Middle frontal gyrus (tissue), 1 donor: Measurements from ENCODE around the gene TRIM6.
"Not testable (repeated sequence)": the region's sequence is repeated elsewhere in the genome, so short reads cannot be mapped to it uniquely, and the experiment has no call there.

ENCODE experiments used
- DNase-seq: peaks from one replicate; pipeline ENCODE4 v3.0.0-alpha.2; 2015; ENCODE audit warnings: low spot score; ENCODE audit errors: extremely low spot score

TRIM6 gene

DNA sequence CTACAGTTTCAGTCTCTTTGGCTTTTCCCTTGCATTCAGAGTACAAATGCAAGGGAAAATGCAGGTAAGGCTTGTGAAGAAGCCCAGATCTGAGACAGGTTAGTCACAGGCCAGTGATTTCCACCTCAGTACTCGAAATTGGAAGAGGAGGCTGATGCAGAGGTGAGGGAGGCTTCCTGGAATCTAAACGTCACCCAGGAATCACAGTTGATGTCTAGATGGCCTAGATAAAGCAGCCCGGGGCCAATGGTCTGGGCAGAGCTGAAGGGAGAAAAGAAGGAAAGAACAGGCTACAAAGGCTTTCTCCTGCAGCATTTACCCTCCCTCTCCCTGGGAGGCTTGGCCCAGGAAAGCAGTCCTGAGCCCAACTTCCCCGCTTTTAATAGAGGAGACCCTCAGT, 8.5 kb downstream of the TRIM6 start:
- no peak for DNase-seq

DNA sequence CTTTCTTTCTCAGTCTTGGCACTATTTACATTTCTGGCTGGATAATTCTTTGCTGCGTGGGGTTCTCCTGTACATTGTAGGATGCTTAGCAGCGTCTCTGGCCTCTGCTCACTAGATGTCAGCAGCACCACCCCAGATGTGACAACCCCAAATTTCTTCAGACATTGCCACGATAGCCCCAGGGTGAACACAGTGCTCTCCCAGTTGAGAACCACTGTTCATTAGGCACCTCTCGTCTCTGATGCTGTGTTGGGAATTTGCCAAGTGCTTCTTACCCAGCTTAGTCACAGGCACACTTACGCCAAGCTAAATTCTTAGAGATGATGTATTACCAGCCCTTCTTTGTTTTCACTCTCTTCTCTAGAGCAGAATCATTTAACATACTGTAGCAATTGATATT, 9.4 kb downstream of the TRIM6 start:
- no peak for DNase-seq

GRCh38 chr11:5608808-5609207, 12.4 kb downstream of the TRIM6 start:
- DNase-seq: no peak

DNA sequence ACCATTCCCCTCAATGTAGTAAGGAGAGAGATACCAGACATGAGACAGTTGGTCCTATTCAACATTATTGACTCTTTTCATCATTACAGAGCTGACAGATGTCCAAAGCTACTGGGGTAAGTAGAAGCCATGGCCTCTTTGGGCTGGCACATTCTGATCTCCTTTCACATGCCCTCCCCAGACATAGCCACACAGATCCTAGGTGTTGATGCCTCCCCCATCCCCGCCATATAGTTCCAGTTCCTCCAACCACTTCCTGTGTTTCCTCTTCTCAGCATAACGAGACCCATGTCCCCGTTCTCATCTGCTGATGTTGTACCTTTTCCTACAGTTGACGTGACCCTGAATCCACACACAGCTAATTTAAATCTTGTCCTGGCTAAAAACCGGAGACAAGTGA, 14.0 kb downstream of the TRIM6 start:
- DNase-seq: no peak

DNA sequence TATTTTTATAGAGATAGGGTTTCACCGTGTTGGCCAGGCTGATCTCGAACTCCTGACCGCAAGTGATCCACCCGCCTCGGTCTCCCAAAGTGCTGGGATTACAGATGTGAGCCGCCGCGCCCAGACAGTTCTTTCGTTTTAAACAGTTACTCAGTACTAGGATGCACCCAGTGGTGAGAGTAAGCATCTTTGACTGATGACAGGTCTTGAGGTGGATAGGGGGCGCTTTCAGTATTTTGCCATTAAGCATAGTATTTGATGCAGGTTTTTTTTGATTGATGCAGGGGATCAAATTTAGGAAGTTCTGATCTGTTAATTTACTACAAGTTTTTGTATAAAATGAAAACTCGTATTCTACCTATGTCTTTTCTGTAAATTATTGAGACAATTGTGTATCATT, 15.2 kb downstream of the TRIM6 start:
- DNase-seq: no peak

GRCh38 chr11:5618807-5619206, 22.4 kb downstream of the TRIM6 start:
- no peak for DNase-seq

- no peak for DNase-seq
These were observed 24.4 kb downstream of the TRIM6 start for GRCh38 chr11:5620651-5621521.

DNA sequence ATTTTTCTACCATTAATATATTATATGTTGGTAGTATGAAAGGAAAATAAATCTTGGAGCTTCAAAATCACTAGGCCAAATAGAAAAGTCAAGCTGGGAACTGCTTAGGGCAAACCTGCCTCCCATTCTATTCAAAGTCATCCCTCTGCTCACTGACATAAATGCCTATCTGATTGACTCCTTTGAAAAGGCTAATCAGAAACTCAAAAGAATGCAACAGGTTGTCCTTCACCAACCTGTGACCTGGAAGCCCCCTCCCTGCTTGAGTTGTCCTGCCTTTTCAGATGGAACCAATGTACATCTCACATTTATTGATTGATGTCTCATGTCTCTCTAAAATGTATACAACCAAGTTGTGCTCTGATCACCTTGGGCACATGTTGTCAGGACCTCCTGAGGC, 25.1 kb downstream of the TRIM6 start:
- no peak for DNase-seq

DNA sequence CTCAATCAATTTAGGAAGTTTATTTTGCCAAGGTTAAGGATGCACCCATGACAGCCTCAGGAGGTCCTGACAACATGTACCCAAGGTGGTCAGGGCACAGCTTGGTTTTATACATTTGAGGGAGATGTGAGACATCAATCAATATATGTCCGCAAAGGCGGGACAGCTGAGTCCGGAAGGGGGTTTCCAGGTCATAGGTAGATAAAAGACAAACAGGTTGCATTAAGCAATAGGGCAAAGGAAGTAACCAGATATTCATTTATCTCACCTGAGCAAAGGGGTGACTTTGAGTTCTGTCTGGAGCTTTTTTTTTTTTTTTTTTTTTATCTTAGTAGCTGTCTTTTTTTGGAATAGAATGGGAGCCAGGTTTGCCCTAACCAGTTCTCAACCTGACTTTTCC, 26.4 kb downstream of the TRIM6 start:
- DNase-seq: no peak

DNA sequence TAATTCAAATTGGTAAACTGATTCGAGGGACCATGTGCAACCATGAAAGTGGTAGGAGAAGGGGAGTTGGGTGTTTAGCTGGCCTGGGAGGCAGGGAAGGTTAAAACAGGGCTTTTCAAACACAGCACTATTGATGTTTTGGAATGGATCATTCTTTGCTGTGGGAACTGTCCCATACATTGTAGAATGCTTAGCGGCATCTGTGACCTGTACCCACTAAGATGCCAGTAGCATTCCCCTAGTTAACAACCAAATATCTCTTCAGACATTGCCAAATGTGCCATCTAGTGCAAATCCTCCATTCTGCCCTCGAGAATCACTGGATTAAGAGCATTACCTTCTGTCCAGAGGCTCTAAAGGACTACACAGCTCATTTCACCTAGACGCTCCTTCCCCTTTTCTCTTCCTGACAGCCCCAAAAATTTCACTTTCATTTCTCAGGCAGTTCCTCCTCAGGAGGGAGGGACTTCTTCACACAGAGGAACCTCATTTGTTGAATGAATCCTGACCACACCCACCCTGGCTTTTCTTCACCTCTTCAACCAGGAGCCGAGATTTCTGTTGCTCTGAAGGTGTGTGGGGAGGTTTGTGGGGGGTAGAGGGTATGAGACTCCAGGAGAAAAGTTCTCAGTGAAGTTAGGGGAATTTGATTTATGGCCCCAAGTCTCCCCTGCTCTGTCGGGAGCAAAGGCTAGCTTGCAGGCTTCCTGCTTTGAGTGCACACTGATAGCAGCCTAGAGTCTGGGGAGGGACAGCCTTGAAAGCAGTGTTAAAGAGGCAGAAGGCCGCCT, 28.2 kb downstream of the TRIM6 start, which contains the start of gene TRIM34:
Gene TRIM34, plus strand, starts transcription at position 513 of the 791 bp plus-strand sequence. CDS start 7,331 bp downstream, outside the sequence.
- DNase-seq: no peak

DNA sequence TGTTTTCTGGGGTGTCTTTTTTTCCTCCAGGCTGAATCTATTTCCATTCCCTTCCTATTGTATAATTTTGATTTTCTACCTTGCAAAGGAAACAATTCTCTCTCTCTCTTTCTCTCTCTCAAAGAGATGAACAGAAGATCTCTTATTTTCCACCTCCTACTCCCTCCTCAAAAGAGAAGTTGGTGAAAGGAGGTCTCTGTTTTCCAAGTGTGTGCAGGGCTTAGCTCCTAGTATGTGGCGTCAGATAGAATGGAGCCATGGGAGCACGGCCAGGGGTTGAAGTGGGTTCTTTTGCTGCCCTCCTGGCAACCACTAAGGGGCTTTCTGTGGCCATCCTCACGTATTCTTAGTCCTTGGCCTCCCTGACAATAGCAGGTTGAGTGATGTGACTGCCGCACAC, 28.8 kb downstream of the TRIM6 start:
- DNase-seq: no peak

- no peak for DNase-seq
These were observed 29.8 kb downstream of the TRIM6 start for GRCh38 chr11:5626196-5626595.

DNA sequence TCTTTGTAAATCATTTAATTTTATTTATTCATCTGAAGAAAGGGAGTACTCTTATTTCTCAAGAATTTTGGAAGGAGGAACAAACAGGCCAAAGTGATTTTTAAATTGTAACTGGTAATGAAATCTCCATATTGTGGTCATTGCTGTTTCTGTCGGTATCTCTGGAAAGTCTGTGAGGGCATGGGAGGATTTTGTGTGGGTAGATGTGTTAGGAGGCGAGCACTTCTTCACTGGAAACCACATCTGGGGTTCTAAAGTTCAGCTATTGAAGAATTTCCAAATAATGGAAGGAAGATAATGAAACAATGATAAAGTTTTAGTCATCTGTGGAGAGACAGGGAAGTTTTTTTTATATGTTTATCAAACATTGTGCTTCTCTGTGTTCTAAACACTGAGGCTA, 35.0 kb downstream of the TRIM6 start:
- DNase-seq: no peak

- DNase-seq: no peak
These were observed 35.7 kb downstream of the TRIM6 start for GRCh38 chr11:5631969-5632635.

GRCh38 chr11:5639953-5640352, 43.5 kb downstream of the TRIM6 start:
- no peak for DNase-seq

- no peak for DNase-seq
These were observed 47.1 kb downstream of the TRIM6 start for GRCh38 chr11:5643585-5643984.

GRCh38 chr11:5646139-5646538, 49.7 kb downstream of the TRIM6 start:
- no peak for DNase-seq

DNA sequence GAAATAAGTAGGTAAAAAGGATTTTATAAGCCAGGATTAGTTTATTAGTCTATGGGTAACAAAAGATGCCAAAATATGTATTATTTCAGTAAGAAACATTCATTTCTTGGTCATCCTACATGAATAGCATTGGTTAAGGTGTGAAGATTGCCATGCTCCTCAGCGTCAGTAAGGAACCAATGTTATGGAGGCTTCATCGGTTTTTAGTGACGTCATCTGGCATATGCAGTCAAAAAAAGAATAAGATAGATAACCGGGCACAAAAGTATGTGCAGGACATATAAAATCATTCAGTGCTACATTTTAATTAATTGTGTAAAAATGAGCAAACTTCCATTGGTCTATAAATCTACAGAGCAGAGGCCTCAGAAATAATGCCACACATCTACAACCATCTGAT, 59.0 kb downstream of the TRIM6 start:
- no peak for DNase-seq

DNA sequence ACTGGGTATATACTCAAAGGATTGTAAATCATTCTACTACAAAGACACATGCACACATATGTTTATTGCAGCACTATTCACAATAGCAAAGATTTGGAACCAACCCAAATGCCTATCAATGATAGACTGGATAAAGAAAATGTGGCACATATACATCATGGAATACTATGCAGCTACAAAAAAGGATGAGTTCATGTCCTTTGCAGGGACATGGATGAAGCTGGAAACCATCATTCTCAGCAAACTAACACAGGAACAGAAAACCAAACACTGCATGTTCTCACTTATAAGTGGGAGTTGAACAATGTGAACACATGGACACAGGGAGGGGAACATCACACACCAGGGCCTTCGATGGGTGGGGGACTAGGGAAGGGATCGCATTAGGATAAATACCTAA, 60.5 kb downstream of the TRIM6 start:
- DNase-seq: not testable (repeated sequence)

DNA sequence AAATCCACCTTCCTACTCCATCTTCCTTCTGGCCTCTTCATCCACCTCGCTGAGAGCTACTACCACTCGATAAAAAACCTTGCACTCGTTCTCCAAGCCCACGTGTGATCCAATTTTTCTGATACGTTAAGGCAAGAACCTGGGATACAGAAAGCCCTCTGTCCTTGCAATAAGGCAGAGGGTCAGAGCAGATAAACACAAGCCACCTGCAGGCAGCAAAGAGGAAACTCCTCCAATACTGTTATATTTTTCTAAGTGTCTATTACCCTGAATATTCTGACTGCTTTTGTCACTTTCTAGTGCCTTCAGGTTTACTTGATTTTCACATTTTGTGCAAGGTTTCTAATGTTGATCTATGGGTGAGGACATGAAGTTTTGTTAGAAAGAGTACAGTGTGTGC, 61.9 kb downstream of the TRIM6 start:
- no peak for DNase-seq
